ENCODE data around the gene AMOTL1.

Gene AMOTL1

DNA sequence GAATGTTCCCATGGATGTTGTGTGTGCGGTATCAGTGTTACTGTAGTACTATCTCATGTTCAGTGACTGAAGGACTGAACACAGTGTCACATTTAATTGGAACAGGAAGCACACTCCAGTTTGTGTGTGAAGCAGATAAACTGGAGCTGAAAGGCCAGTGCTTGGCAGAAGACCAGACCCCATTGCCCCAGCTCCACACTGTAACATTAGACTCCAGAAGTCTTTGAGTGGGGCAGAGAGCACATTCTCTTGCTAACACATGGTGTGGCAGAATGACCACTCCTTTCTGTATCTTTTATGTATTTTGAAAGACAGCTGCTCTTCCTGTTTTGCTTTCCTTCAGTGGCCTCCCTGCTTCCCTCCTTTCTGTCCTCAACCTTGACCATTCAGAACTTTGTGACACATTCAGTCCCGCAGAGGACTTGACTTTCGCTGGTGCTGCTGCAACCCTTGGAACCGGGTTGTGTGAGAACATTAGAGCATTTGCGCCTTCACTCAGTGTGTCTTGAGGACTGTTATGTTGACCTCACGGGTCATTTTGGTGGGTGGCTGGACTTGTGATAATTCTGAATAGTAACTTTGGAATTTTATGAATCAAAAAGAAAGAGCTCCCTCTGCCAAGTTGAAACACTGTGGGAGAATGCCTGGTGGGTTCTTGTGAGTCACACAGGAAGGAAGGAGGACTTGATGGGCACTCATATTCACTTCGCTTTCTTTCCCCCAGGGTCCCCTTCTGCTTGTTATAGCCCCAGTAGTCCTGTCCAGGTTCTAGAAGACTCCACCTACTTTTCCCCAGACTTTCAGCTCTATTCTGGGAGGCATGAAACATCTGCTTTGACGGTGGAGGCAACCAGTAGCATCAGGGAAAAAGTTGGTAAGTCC lies 26.4 kb downstream of the AMOTL1 start:
- no peak for TF ChIP-seq EP300 (IDR thresholded peaks at IDR 0.05; ENCODE audit: borderline replicate concordance)
- no peak for TF ChIP-seq TEAD4 (IDR thresholded peaks at IDR 0.05)
- no peak for TF ChIP-seq YY1 (IDR thresholded peaks at IDR 0.05; ENCODE audit: low read depth)
- no peak for TF ChIP-seq CREB1 (IDR thresholded peaks at IDR 0.05; ENCODE audit: low read depth)
- no peak for TF ChIP-seq NFIC (IDR thresholded peaks at IDR 0.05)
- no peak for TF ChIP-seq CEBPB (IDR thresholded peaks at IDR 0.05)
- TF ChIP-seq, protein P1, sequence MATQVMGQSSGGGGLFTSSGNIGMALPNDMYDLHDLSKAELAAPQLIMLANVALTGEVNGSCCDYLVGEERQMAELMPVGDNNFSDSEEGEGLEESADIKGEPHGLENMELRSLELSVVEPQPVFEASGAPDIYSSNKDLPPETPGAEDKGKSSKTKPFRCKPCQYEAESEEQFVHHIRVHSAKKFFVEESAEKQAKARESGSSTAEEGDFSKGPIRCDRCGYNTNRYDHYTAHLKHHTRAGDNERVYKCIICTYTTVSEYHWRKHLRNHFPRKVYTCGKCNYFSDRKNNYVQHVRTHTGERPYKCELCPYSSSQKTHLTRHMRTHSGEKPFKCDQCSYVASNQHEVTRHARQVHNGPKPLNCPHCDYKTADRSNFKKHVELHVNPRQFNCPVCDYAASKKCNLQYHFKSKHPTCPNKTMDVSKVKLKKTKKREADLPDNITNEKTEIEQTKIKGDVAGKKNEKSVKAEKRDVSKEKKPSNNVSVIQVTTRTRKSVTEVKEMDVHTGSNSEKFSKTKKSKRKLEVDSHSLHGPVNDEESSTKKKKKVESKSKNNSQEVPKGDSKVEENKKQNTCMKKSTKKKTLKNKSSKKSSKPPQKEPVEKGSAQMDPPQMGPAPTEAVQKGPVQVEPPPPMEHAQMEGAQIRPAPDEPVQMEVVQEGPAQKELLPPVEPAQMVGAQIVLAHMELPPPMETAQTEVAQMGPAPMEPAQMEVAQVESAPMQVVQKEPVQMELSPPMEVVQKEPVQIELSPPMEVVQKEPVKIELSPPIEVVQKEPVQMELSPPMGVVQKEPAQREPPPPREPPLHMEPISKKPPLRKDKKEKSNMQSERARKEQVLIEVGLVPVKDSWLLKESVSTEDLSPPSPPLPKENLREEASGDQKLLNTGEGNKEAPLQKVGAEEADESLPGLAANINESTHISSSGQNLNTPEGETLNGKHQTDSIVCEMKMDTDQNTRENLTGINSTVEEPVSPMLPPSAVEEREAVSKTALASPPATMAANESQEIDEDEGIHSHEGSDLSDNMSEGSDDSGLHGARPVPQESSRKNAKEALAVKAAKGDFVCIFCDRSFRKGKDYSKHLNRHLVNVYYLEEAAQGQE (IDR thresholded peaks at IDR 0.05; ENCODE audit: low read depth) = no peak
- TF ChIP-seq TCF12 (IDR thresholded peaks at IDR 0.05; ENCODE audit: low read depth) = no peak
- TF ChIP-seq, protein P2, sequence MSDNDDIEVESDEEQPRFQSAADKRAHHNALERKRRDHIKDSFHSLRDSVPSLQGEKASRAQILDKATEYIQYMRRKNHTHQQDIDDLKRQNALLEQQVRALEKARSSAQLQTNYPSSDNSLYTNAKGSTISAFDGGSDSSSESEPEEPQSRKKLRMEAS (IDR thresholded peaks at IDR 0.05) = no peak

GRCh38 chr11:94795476-94796189 lies 27.5 kb downstream of the AMOTL1 start:
- TF ChIP-seq NFIC (IDR thresholded peaks at IDR 0.05) (no peak), FOXM1 (IDR thresholded peaks at IDR 0.05; ENCODE audit: borderline replicate concordance, low read depth) (no peak), TAF1 (IDR thresholded peaks at IDR 0.05; ENCODE audit: low read depth) (no peak), TEAD4 (IDR thresholded peaks at IDR 0.05) (no peak), ZBTB7A (IDR thresholded peaks at IDR 0.05; ENCODE audit: low read depth) (no peak), TCF12 (IDR thresholded peaks at IDR 0.05; ENCODE audit: low read depth) (no peak), RAD21 (IDR thresholded peaks at IDR 0.05; ENCODE audit: low read depth) (no peak), CEBPB (IDR thresholded peaks at IDR 0.05) (no peak), YY1 (IDR thresholded peaks at IDR 0.05; ENCODE audit: low read depth) (no peak), CREB1 (IDR thresholded peaks at IDR 0.05; ENCODE audit: low read depth) (no peak), EP300 (IDR thresholded peaks at IDR 0.05; ENCODE audit: borderline replicate concordance) (no peak)
- TF ChIP-seq, protein P2 (IDR thresholded peaks at IDR 0.05) = no peak
- TF ChIP-seq, protein P3, sequence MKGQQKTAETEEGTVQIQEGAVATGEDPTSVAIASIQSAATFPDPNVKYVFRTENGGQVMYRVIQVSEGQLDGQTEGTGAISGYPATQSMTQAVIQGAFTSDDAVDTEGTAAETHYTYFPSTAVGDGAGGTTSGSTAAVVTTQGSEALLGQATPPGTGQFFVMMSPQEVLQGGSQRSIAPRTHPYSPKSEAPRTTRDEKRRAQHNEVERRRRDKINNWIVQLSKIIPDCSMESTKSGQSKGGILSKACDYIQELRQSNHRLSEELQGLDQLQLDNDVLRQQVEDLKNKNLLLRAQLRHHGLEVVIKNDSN (IDR thresholded peaks at IDR 0.05) = no peak
- TF ChIP-seq, protein P1 (IDR thresholded peaks at IDR 0.05; ENCODE audit: low read depth) = no peak

DNA sequence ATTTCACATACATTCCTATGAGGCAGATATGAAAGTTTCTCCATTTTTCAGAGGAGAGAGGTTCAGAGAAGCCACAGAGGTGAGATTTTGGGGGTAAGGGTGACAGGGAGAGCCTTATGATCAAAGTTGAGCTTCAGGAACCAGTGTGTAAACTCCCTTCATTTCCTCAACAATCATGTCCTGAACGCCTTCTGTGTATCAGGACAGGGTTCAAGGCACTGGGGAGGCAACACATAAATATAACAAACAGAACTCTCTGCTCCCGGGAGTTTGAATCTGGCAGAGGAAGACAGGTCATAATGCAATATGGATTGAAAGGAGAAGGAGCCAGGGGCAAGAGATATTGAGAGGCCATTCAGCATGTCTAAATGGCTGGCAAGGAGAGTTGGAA lies 28.0 kb downstream of the AMOTL1 start:
- TF ChIP-seq EGR1 (IDR thresholded peaks at IDR 0.05) = no peak
- no peak for TF ChIP-seq RAD21 (IDR thresholded peaks at IDR 0.05; ENCODE audit: low read depth)

DNA sequence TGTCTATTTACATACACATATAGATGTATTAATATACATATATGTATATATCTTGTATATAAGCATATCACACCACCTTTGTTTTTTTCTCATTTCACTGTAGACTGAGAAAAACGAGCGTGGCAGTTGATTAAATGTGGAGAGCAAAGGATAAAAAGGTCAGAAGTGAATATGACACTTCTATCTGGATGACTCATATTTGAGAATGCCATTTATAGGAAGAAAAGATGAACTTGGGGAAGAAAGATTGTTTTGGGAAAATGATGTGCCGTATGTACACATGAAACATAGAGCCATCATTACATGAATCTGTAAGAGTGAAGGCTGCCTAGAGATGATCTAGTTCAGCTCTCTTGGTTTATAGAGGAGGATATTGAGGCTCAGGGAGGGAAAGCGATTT lies 28.7 kb downstream of the AMOTL1 start:
- TF ChIP-seq TCF12 (IDR thresholded peaks at IDR 0.05; ENCODE audit: low read depth) (no peak), EP300 (IDR thresholded peaks at IDR 0.05; ENCODE audit: borderline replicate concordance) (no peak), ZBTB7A (IDR thresholded peaks at IDR 0.05; ENCODE audit: low read depth) (no peak), FOXM1 (IDR thresholded peaks at IDR 0.05; ENCODE audit: borderline replicate concordance, low read depth) (no peak), NFIC (IDR thresholded peaks at IDR 0.05) (no peak)
- TF ChIP-seq, protein P3 (IDR thresholded peaks at IDR 0.05) = no peak

DNA sequence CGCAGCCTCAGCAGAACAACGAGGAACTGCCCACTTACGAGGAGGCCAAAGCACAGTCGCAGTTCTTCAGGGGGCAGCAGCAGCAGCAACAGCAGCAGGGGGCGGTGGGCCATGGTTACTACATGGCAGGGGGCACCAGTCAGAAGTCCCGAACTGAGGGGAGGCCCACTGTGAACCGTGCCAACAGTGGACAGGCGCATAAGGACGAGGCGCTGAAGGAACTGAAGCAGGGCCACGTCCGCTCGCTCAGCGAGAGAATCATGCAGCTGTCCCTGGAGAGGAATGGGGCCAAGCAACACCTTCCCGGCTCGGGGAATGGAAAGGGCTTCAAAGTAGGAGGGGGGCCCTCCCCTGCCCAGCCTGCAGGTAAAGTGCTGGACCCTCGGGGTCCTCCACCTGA lies 31.6 kb downstream of the AMOTL1 start:
- TF ChIP-seq TAF1 (IDR thresholded peaks at IDR 0.05; ENCODE audit: low read depth) (no peak), EP300 (IDR thresholded peaks at IDR 0.05; ENCODE audit: borderline replicate concordance) (no peak), YY1 (IDR thresholded peaks at IDR 0.05; ENCODE audit: low read depth) (no peak), TEAD4 (IDR thresholded peaks at IDR 0.05) (no peak)

DNA sequence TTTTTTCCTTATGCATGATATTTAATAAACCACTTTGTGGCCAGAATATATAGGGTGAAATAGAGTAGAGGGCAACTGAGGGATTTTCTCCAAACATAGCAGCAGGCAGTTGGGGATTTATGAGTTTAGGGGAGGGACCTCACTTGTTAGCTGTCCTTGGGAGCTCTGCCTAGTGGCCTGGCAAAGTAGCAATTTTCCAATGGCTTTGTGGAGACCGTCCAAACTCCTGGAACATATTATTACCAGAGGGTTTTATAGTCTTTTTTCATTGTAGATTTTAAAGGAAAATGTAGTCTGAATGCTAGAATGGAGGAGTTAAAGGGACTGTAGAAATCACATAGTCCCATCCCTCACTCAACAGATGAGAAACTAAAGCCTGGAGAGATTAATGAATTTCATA lies 32.3 kb downstream of the AMOTL1 start:
- TF ChIP-seq CREB1 (IDR thresholded peaks at IDR 0.05; ENCODE audit: low read depth) (no peak), NFIC (IDR thresholded peaks at IDR 0.05) (no peak), TEAD4 (IDR thresholded peaks at IDR 0.05) (no peak), RAD21 (IDR thresholded peaks at IDR 0.05; ENCODE audit: low read depth) (no peak), EP300 (IDR thresholded peaks at IDR 0.05; ENCODE audit: borderline replicate concordance) (no peak), FOXM1 (IDR thresholded peaks at IDR 0.05; ENCODE audit: borderline replicate concordance, low read depth) (no peak), ZBTB7A (IDR thresholded peaks at IDR 0.05; ENCODE audit: low read depth) (no peak), EGR1 (IDR thresholded peaks at IDR 0.05) (no peak), TCF12 (IDR thresholded peaks at IDR 0.05; ENCODE audit: low read depth) (no peak), CEBPB (IDR thresholded peaks at IDR 0.05) (no peak), TAF1 (IDR thresholded peaks at IDR 0.05; ENCODE audit: low read depth) (no peak), YY1 (IDR thresholded peaks at IDR 0.05; ENCODE audit: low read depth) (no peak)
- TF ChIP-seq, protein P2 (IDR thresholded peaks at IDR 0.05) = no peak
- TF ChIP-seq, protein P1 (IDR thresholded peaks at IDR 0.05; ENCODE audit: low read depth) = no peak
- TF ChIP-seq, protein P3 (IDR thresholded peaks at IDR 0.05) = no peak
